HG03025 (cell line): Measurements from ENCODE around the gene RPS6KA4.

Source experiments
- ATAC-seq: cut with Tn5 transposase; IDR thresholded peaks from one replicate; pipeline ENCODE4 v1.9.1; 2021; ENCODE audit warnings: mild to moderate bottlenecking, moderate library complexity; ENCODE audit not compliant: unreplicated experiment, low FRiP score

The RPS6KA4 gene

GRCh38 chr11:64344787-64345186 lies 14.2 kb upstream of the RPS6KA4 start:
- ATAC-seq: no peak

- no peak for ATAC-seq
These were observed 11.6 kb upstream of the RPS6KA4 start for GRCh38 chr11:64347193-64347867.

GRCh38 chr11:64348383-64349024 lies 10.5 kb upstream of the RPS6KA4 start:
- no peak for ATAC-seq

GRCh38 chr11:64349025-64349387 lies 10.0 kb upstream of the RPS6KA4 start:
- no peak for ATAC-seq

- ATAC-seq: no peak
These were observed 9.6 kb upstream of the RPS6KA4 start for GRCh38 chr11:64349404-64349803.

GRCh38 chr11:64351136-64351631 lies 7.8 kb upstream of the RPS6KA4 start:
- no peak for ATAC-seq

GRCh38 chr11:64352099-64352994 lies 6.6 kb upstream of the RPS6KA4 start:
- ATAC-seq: no peak

GRCh38 chr11:64352995-64353714 lies 5.8 kb upstream of the RPS6KA4 start:
- no peak for ATAC-seq

- ATAC-seq: no peak
These were observed 5.1 kb upstream of the RPS6KA4 start for GRCh38 chr11:64353715-64354506.

GRCh38 chr11:64355078-64355940 lies 3.7 kb upstream of the RPS6KA4 start:
- no peak for ATAC-seq

GRCh38 chr11:64356498-64357411 lies 2.2 kb upstream of the RPS6KA4 start:
- ATAC-seq: no peak

- ATAC-seq: no peak
These were observed 1.5 kb upstream of the RPS6KA4 start for GRCh38 chr11:64357446-64357845.

GRCh38 chr11:64357904-64358535 lies 942 bp upstream of the RPS6KA4 start:
- ATAC-seq: no peak

- ATAC-seq: no peak
These were observed 441 bp upstream of the RPS6KA4 start for GRCh38 chr11:64358536-64358906.

GRCh38 chr11:64359712-64360445 lies 917 bp downstream of the RPS6KA4 start:
- no peak for ATAC-seq

GRCh38 chr11:64360448-64360921 lies 1.5 kb downstream of the RPS6KA4 start:
- no peak for ATAC-seq

GRCh38 chr11:64361659-64362058 lies 2.7 kb downstream of the RPS6KA4 start:
- ATAC-seq: no peak
